A673 (cell line): Measurements from ENCODE around the gene TEX13B. TPM values are rescaled to one million over a fixed set of nuclear protein-coding genes. Genes with fewer than 3 reads are reported as not detected.

Experiments used
- BruUV-seq: library from RNA; stranded (reverse); fragments of 400-500 nt; replicated peaks from 2 replicates; lab custom pipeline; 2021; lab: Mats Ljungman, UMichigan
- CTCF ChIA-PET: fragments of 300-600 bp; sonication (Branson Sonifier 250); formaldehyde crosslinking; loops from one replicate; lab custom pipeline; 2022; ENCODE audit warnings: antibody characterized with exemption; lab: Charles Lee
- POLR2A ChIA-PET: fragments of 300-600 bp; sonication (Branson Sonifier 250); formaldehyde crosslinking; loops from one replicate; lab custom pipeline; 2022; ENCODE audit warnings: antibody characterized with exemption; ENCODE audit not compliant: low non-redundant PET; lab: Charles Lee
- DNase-seq: peaks from one replicate; pipeline ENCODE4 v3.0.0-alpha.2; 2015; ENCODE audit warnings: low spot score
- H3K27ac ChIP-seq: fragments of 200-600 bp; sonication (generic); 2 replicates; pipeline ENCODE4 v1.5.1; 2016; ENCODE audit warnings: mixed run types, low read depth, mild to moderate bottlenecking, mixed read lengths, antibody characterized with exemption, low read length; ENCODE audit not compliant: poor library complexity, severe bottlenecking
- H3K27me3 ChIP-seq: fragments of 200-600 bp; sonication (generic); replicated peaks from 2 replicates; pipeline ENCODE4 v1.6.1; 2017; ENCODE audit warnings: mixed run types, low read depth, mild to moderate bottlenecking, mixed read lengths, antibody characterized with exemption, low read length; ENCODE audit not compliant: insufficient read depth, poor library complexity
- H3K36me3 ChIP-seq: fragments of 200-600 bp; sonication (generic); 2 replicates; pipeline ENCODE4 v1.6.1; 2016; ENCODE audit warnings: mixed run types, mild to moderate bottlenecking, mixed read lengths, antibody characterized with exemption, low read length; ENCODE audit not compliant: insufficient read depth, poor library complexity, severe bottlenecking
- H3K4me1 ChIP-seq: fragments of 200-600 bp; sonication (generic); 2 replicates; pipeline ENCODE4 v1.6.1; 2017; ENCODE audit warnings: mixed run types, mild to moderate bottlenecking, mixed read lengths, antibody characterized with exemption, low read length; ENCODE audit not compliant: insufficient read depth, poor library complexity, severe bottlenecking
- H3K4me3 ChIP-seq: fragments of 200-600 bp; sonication (generic); 2 replicates; pipeline ENCODE4 v1.5.1; 2016; ENCODE audit warnings: low read depth, mixed run types, mild to moderate bottlenecking, mixed read lengths, low read length; ENCODE audit not compliant: poor library complexity, severe bottlenecking
- H3K9me3 ChIP-seq: fragments of 200-600 bp; sonication (generic); 2 replicates; pipeline ENCODE4 v1.6.1; 2016; ENCODE audit warnings: mixed run types, low read depth, mild to moderate bottlenecking, mixed read lengths, antibody characterized with exemption, low read length; ENCODE audit not compliant: poor library complexity, severe bottlenecking
- EZH2 ChIP-seq: fragments of 200-600 bp; sonication (generic); IDR thresholded peaks from 2 replicates; pipeline ENCODE4 v1.6.1; 2017; ENCODE audit warnings: borderline replicate concordance, low read depth, mild to moderate bottlenecking, mixed read lengths, antibody characterized with exemption, low read length; ENCODE audit not compliant: poor library complexity, severe bottlenecking
- intact Hi-C: fragments of 100-400 bp; cut with micrococcal nuclease; formaldehyde crosslinking; loops from one replicate; pipeline ENCODE4 v1.10.0; 2022; ENCODE audit not compliant: unreplicated experiment
- total RNA-seq: library from RNA; stranded (reverse); gene quantifications from 2 replicates; pipeline ENCODE4 v1.2.3, GENCODE V29; 2021
- TF ChIP-seq, protein P1 (sequence below): fragments of 300-800, 200-600 bp; sonication (generic); conservative IDR thresholded peaks from 2 replicates; pipeline ENCODE4 v1.5.1; 2017; ENCODE audit warnings: low read depth, mild to moderate bottlenecking, antibody characterized with exemption, low read length, moderate library complexity, mixed read lengths

The TEX13B gene
- total RNA-seq, 1 experiment from 2014 or later: not detected

GRCh38 chrX:107985033-107985432, 2.9 kb upstream of the TEX13B start:
- no peak overlapping the region for H3K27ac ChIP-seq
- H3K27me3 ChIP-seq: peaks cover 10% of the 10 kb centered on the region
- no TSS peak for BruUV-seq
- no peak for TF ChIP-seq EZH2
- TF ChIP-seq, protein P1, sequence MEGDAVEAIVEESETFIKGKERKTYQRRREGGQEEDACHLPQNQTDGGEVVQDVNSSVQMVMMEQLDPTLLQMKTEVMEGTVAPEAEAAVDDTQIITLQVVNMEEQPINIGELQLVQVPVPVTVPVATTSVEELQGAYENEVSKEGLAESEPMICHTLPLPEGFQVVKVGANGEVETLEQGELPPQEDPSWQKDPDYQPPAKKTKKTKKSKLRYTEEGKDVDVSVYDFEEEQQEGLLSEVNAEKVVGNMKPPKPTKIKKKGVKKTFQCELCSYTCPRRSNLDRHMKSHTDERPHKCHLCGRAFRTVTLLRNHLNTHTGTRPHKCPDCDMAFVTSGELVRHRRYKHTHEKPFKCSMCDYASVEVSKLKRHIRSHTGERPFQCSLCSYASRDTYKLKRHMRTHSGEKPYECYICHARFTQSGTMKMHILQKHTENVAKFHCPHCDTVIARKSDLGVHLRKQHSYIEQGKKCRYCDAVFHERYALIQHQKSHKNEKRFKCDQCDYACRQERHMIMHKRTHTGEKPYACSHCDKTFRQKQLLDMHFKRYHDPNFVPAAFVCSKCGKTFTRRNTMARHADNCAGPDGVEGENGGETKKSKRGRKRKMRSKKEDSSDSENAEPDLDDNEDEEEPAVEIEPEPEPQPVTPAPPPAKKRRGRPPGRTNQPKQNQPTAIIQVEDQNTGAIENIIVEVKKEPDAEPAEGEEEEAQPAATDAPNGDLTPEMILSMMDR: no peak
- ChIA-PET POLR2A (no interaction called here), CTCF (no interaction called here)
- H3K36me3 ChIP-seq: no peaks in the 10 kb centered on the region
- H3K4me3 ChIP-seq: no peak overlapping the region
- intact Hi-C loops: no loop called here
- no peaks in the 10 kb centered on the region for H3K9me3 ChIP-seq
- no peak for DNase-seq
- H3K4me1 ChIP-seq: no peaks in the 10 kb centered on the region

- DNase-seq: no peak
- Histone ChIP-seq H3K27me3 (peaks cover 10% of the 10 kb centered on the region), H3K4me1 (no peaks in the 10 kb centered on the region), H3K4me3 (no peak overlapping the region), H3K36me3 (no peaks in the 10 kb centered on the region), H3K27ac (no peak overlapping the region), H3K9me3 (no peaks in the 10 kb centered on the region)
- POLR2A ChIA-PET: no interaction called here
- no peak for TF ChIP-seq EZH2
- TF ChIP-seq, protein P1: no peak
- BruUV-seq: no TSS peak
- CTCF ChIA-PET: no interaction called here
- intact Hi-C loops: no loop called here
These were observed 2.6 kb downstream of the TEX13B start for GRCh38 chrX:107979534-107979933.

DNA sequence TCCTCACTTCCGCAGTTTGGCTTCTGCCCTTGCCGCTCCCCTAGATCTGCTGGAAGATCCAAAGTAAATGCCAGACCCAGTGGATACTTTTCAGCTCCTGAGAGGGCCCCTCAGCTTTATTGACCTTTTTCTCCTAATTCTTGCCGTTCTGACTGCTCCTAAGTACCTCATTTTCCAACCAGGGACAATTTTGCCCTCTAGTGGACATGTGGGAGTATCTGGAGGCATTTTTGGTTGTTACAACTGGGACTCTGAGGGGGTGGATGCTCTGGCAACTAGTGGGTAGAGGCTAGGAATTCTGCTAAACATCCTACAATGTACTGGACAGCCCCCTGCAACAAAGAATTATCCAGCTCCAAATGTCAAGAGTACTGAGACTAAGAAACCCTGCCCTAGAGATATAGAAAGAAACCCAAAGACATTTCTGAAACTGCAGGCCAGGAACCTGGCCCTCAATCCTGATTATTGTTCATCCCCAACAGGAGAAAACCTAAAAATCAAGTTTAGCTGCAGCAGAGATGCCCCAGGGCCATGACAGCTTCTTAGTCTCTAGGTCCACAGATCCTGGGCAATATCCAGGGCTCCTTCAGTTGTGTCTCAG, 3.4 kb downstream of the TEX13B start:
- peak; percentile 37 for DNase-seq
- Histone ChIP-seq H3K36me3 (no peaks in the 10 kb centered on the region), H3K27me3 (peaks cover 5% of the 10 kb centered on the region), H3K4me1 (no peaks in the 10 kb centered on the region), H3K4me3 (no peak overlapping the region), H3K9me3 (no peaks in the 10 kb centered on the region), H3K27ac (no peak overlapping the region)
- ChIA-PET POLR2A (no interaction called here), CTCF (interaction anchor here (0.6 kb wide), 1 partner anchor 312 kb away, joined by 8 read pairs; no protein-coding TSS in a partner anchor)
- BruUV-seq: no TSS peak
- intact Hi-C loops: no loop called here
- TF ChIP-seq, protein P1: peak; percentile 53
- TF ChIP-seq EZH2: no peak
